Transverse colon (tissue), 4 donors: ENCODE data around the gene CDKN2D.

ENCODE experiments used
- POLR2A ChIP-seq: fragments of 450-650 bp; IDR thresholded peaks from one replicate; pipeline ENCODE4 v1.6.1; 2016; ENCODE audit warnings: antibody characterized with exemption, mild to moderate bottlenecking, moderate library complexity
- POLR2AphosphoS5 ChIP-seq, 3 donors: sonication (generic); formaldehyde crosslinking; IDR thresholded peaks; one replicate each; pipeline ENCODE4 v1.6.1; 2016; ENCODE audit warnings: antibody characterized with exemption in 3 of 3
- TF ChIP-seq, protein P1 (sequence below), 5 experiments: fragments of 200-600 bp in 3 of 5; fragments of 450-650 bp in 2 of 5; sonication (generic) in 3 of 5; IDR thresholded peaks; 1 replicate in 2 of 5; 2 replicates in 3 of 5; pipeline ENCODE4 v1.5.1; 2016 to 2017; ENCODE audit warnings: antibody characterized with exemption in 5 of 5, inconsistent platforms in 3 of 5, mild to moderate bottlenecking in 2 of 5, moderate library complexity in 1 of 5

GRCh38 chr19:10603084-10603872 is 34.5 kb upstream of the CDKN2D start:
- TF ChIP-seq, protein P1, sequence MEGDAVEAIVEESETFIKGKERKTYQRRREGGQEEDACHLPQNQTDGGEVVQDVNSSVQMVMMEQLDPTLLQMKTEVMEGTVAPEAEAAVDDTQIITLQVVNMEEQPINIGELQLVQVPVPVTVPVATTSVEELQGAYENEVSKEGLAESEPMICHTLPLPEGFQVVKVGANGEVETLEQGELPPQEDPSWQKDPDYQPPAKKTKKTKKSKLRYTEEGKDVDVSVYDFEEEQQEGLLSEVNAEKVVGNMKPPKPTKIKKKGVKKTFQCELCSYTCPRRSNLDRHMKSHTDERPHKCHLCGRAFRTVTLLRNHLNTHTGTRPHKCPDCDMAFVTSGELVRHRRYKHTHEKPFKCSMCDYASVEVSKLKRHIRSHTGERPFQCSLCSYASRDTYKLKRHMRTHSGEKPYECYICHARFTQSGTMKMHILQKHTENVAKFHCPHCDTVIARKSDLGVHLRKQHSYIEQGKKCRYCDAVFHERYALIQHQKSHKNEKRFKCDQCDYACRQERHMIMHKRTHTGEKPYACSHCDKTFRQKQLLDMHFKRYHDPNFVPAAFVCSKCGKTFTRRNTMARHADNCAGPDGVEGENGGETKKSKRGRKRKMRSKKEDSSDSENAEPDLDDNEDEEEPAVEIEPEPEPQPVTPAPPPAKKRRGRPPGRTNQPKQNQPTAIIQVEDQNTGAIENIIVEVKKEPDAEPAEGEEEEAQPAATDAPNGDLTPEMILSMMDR (IDR thresholded peaks at IDR 0.05) = no peak
- TF ChIP-seq POLR2A = peak; percentile 41
- TF ChIP-seq POLR2AphosphoS5 (IDR thresholded peaks at IDR 0.05) = peak in 2 of 3 donors; percentile 12 to 14
